Smooth muscle cell of the brain vasculature (primary cell): ENCODE results near the gene NOP14.
"Not testable (repeated sequence)": the region's sequence is repeated elsewhere in the genome, so short reads cannot be mapped to it uniquely, and the experiment has no call there.

Experiments
- DNase-seq: peaks from one replicate; pipeline ENCODE4 v3.0.0-alpha.2; 2012; ENCODE audit warnings: low read depth, low spot score

NOP14 gene

DNA sequence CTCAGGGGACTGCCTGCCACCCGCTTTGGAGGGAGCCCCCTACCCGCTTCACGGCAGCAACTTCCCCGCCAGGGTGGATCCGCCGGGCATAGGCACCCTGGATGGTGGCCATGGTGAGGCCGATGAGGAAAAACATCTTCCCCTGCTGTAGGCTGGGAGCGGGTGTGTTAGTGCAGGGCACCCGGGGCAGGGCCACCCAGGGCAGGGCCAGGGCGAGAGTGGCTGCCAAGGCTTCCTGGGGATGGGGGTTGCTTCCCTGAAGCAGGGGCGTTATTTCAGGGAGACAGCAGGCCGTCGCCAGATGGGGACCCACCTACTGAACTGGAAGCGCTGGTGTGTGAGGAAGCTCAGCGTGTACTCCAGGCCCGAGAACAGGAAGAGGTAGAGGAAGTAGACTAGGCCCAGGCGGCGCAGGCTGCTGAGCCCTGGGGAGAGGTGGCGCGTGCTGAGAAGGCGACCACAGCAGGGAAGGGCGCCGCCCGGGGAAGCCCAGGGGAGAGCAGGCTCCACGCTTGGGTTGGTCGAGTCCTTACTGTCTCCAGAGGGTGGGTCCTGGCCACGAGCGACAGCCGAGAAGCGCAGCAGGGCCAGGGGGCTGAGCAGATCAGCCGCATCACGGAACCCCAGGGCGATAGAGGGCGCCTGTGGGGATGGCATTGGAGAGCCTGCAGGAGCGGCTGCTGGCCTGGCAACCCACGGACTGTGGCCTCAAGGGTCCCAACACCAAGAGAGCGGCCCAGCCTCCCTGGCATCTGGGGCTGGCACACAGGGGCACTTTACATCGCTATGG lies 31.5 kb downstream of the NOP14 start:
- no peak for DNase-seq

GRCh38 chr4:2930758-2931511 lies 32.3 kb downstream of the NOP14 start:
- DNase-seq: no peak

DNA sequence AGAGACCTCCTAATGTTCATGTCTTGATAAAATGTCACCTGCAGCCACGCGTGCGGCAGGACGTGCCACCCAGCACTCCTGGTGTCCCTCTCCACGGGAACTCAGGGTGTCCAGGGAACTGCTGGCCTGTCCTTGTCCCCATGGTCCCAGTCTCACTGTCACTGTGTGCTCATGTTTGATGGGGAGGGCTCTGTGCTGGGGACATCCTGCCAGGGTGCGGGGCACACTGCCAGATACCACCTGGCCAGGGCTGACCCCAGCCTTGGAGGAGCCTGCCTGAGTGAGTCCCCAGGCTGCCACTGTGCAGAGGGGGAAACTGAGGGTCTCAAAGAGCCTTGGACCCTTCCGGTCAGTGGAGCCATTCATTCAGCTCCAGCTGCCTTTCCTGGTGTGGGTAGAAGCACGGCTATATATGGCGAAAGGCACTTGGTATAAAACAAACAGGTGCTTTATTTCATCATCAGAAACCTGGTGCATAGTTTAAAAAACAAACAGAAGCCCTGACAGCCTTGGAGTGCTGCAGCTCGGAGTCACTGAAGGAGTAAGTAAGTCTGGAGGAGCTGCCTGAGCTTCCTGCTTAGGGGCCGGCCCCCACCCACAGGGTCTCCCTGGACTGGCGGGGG lies 33.0 kb downstream of the NOP14 start:
- no peak for DNase-seq

DNA sequence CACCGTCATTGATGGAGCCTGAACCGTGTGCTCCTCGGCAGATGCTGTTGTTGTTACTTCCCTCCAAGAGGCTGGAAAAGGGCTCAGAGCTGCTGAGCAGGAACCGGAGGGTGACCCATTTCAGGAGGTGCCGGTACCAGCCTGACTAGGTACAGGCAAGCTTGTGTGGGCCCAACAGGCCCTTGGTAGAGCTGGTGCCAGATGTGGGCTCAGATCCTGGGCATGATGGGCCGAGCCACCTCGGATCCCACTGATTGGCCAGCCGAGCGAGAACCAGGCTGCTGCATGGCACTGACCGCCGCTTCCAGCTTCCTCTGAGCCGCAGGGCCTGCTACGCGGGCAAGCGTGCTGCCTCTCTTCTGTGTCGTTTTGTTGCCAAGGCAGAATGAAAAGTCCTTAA lies 33.7 kb downstream of the NOP14 start:
- DNase-seq: no peak

- DNase-seq: no peak
Measured at GRCh38 chr4:2928242-2929176, 34.7 kb downstream of the NOP14 start.

- DNase-seq: no peak
Measured at GRCh38 chr4:2927696-2928075, 35.5 kb downstream of the NOP14 start.

GRCh38 chr4:2927016-2927695 lies 36.0 kb downstream of the NOP14 start:
- no peak for DNase-seq

GRCh38 chr4:2925931-2926860 lies 37.0 kb downstream of the NOP14 start:
- no peak for DNase-seq

GRCh38 chr4:2925496-2925895 lies 37.7 kb downstream of the NOP14 start:
- DNase-seq: no peak

- no peak for DNase-seq
Measured at GRCh38 chr4:2924765-2925301, 38.4 kb downstream of the NOP14 start.

- no peak for DNase-seq
Measured at GRCh38 chr4:2924286-2924685, 38.9 kb downstream of the NOP14 start.

DNA sequence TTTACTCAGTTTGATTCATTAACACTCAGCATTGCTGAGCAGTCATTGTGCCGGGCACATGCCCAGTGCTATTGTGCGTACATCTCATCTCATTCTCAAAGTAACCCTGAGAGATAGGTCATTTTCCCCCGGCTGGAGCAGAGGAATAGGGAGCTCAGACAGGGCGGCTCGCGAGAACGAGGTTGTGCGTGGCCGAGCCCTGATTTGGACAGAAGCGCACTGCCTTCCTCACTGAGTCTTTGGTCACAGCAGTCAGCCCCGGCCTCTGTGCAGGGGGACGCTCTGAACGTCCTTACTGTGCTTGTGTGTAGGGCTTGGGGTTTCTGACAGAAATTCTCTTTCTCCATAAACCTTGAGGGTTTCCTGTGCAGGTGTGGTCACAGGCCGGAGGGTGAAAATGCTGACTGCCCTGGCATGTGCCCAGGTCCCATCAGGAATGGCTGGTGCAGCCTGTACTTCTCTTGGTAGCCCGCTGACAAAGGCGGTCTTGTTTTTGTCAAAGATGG lies 39.5 kb downstream of the NOP14 start:
- DNase-seq: no peak

GRCh38 chr4:2923141-2923551 lies 40.1 kb downstream of the NOP14 start:
- DNase-seq: peak; percentile 26

GRCh38 chr4:2922453-2923101 lies 40.6 kb downstream of the NOP14 start:
- DNase-seq: peak; percentile 53

GRCh38 chr4:2918714-2919113 lies 44.5 kb downstream of the NOP14 start:
- not testable (repeated sequence) for DNase-seq

DNA sequence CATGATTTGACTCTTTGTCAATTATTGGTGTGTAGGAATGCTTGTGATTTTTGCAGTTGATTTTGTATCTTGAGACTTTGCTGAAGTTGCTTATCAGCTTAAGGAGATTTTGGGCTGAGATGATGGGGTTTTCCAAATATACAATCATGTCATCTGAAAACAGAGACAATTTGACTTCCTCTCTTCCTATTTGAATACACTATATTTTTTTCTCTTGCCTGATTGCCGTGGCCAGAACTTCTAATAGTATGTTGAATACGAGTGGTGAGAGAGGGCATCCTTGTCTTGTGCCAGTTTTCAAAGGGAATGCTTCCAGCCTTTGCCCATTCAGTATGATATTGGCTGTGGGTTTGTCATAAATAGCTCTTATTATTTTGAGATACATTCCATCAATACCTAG lies 44.9 kb downstream of the NOP14 start:
- not testable (repeated sequence) for DNase-seq

DNA sequence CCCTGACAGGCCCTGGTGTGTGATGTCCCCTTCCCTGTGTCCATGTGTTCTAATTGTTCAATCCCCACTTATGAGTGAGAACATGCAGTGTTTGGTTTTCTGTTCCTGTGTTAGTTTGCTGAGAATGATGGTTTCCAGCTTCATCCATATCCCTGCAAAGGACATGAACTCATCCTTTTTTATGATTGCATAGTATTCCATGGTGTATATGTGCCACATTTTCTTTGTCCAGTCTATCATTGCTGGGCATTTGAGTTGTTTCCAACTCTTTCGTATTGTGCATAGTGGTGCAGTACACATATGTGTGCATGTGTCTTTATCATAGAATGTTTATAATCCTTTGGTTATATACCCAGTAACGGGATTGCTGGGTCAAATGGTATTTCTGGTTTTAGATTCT lies 46.5 kb downstream of the NOP14 start:
- DNase-seq: not testable (repeated sequence)

DNA sequence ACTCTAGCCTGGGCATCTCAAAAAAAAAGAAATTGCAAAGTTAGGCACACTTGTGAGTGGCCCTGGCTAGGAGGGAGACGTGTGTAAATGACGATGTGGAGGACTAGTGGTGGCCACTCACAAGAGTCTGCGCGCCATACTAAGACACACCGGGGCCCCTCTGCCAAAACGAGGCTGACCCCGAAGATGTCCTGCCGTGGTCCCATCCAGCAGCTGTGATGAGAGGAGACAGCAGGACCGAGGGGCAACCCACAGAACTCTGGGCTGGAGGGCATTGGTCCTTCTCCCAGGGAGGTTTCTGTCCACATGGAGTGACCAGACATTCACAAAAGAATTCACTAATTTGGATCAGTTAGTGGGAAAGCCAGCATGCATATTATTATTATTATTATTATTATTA lies 47.4 kb downstream of the NOP14 start:
- DNase-seq: no peak
